Measurements from ENCODE around the gene SMAD3.

Gene SMAD3

GRCh38 chr15:67087507-67088172, 22.2 kb downstream of the SMAD3 start:
- DNase-seq (ENCODE audit: insufficient read length) = no peak
- no peak for FAIRE-seq
- no peak for TF ChIP-seq TAF1 (IDR thresholded peaks at IDR 0.05; ENCODE audit: borderline replicate concordance, low read depth, low read length)
- no peak for TF ChIP-seq POLR2AphosphoS5 (IDR thresholded peaks at IDR 0.05; ENCODE audit: low read depth, low read length)
- TF ChIP-seq POLR2A (IDR thresholded peaks at IDR 0.05; ENCODE audit: low read depth, low read length) = no peak

- DNase-seq (ENCODE audit: insufficient read length) (no peak), FAIRE-seq (no peak)
- TF ChIP-seq POLR2A (IDR thresholded peaks at IDR 0.05; ENCODE audit: low read depth, low read length) (no peak), TAF1 (IDR thresholded peaks at IDR 0.05; ENCODE audit: borderline replicate concordance, low read depth, low read length) (no peak), POLR2AphosphoS5 (IDR thresholded peaks at IDR 0.05; ENCODE audit: low read depth, low read length) (no peak)
Measured at GRCh38 chr15:67089217-67090193, 24.1 kb downstream of the SMAD3 start.

GRCh38 chr15:67090297-67091070, 25.1 kb downstream of the SMAD3 start:
- FAIRE-seq (no peak), DNase-seq (ENCODE audit: insufficient read length) (no peak)
- no peak; the same call in 1 of the 2 replicates for TF ChIP-seq POLR2AphosphoS5 (IDR thresholded peaks at IDR 0.05; ENCODE audit: low read depth, low read length)
- TF ChIP-seq POLR2A (IDR thresholded peaks at IDR 0.05; ENCODE audit: low read depth, low read length) = no peak; the same call in 1 of the 2 replicates
- TF ChIP-seq TAF1 (IDR thresholded peaks at IDR 0.05; ENCODE audit: borderline replicate concordance, low read depth, low read length) = no peak

GRCh38 chr15:67091071-67091979, 25.9 kb downstream of the SMAD3 start:
- TF ChIP-seq POLR2A (IDR thresholded peaks at IDR 0.05; ENCODE audit: low read depth, low read length) = no peak
- no peak for TF ChIP-seq TAF1 (IDR thresholded peaks at IDR 0.05; ENCODE audit: borderline replicate concordance, low read depth, low read length)
- no peak for TF ChIP-seq POLR2AphosphoS5 (IDR thresholded peaks at IDR 0.05; ENCODE audit: low read depth, low read length)
- DNase-seq (ENCODE audit: insufficient read length) (no peak), FAIRE-seq (peak; percentile 27)

GRCh38 chr15:67091980-67092677, 26.7 kb downstream of the SMAD3 start:
- FAIRE-seq = no peak
- TF ChIP-seq TAF1 (IDR thresholded peaks at IDR 0.05; ENCODE audit: borderline replicate concordance, low read depth, low read length) (no peak), POLR2AphosphoS5 (IDR thresholded peaks at IDR 0.05; ENCODE audit: low read depth, low read length) (no peak), POLR2A (IDR thresholded peaks at IDR 0.05; ENCODE audit: low read depth, low read length) (no peak)

GRCh38 chr15:67092752-67093503, 27.5 kb downstream of the SMAD3 start:
- no peak for TF ChIP-seq TAF1 (IDR thresholded peaks at IDR 0.05; ENCODE audit: borderline replicate concordance, low read depth, low read length)
- TF ChIP-seq POLR2A (IDR thresholded peaks at IDR 0.05; ENCODE audit: low read depth, low read length) = no peak; the same call in 1 of the 2 replicates
- TF ChIP-seq POLR2AphosphoS5 (IDR thresholded peaks at IDR 0.05; ENCODE audit: low read depth, low read length) = no peak
- DNase-seq (ENCODE audit: insufficient read length) (no peak), FAIRE-seq (no peak)

More at GRCh38 chr15:67091980-67092677, 26.7 kb downstream of the SMAD3 start:
- DNase-seq (ENCODE audit: insufficient read length) = no peak

- TF ChIP-seq TAF1 (IDR thresholded peaks at IDR 0.05; ENCODE audit: borderline replicate concordance, low read depth, low read length) (no peak), POLR2A (IDR thresholded peaks at IDR 0.05; ENCODE audit: low read depth, low read length) (no peak; the same call in 1 of the 2 replicates), POLR2AphosphoS5 (IDR thresholded peaks at IDR 0.05; ENCODE audit: low read depth, low read length) (no peak)
- peak; percentile 44 for FAIRE-seq
- no peak for DNase-seq (ENCODE audit: insufficient read length)
Measured at GRCh38 chr15:67093504-67093862, 28.1 kb downstream of the SMAD3 start.

GRCh38 chr15:67094001-67094826, 28.8 kb downstream of the SMAD3 start:
- TF ChIP-seq TAF1 (IDR thresholded peaks at IDR 0.05; ENCODE audit: borderline replicate concordance, low read depth, low read length) = no peak
- TF ChIP-seq POLR2A (IDR thresholded peaks at IDR 0.05; ENCODE audit: low read depth, low read length) = no peak
- TF ChIP-seq POLR2AphosphoS5 (IDR thresholded peaks at IDR 0.05; ENCODE audit: low read depth, low read length) = no peak
- FAIRE-seq = no peak
- no peak for DNase-seq (ENCODE audit: insufficient read length)

All from GM12892 (cell line).